Dermis blood vessel endothelial cell (primary cell): Measurements from ENCODE around the gene ULK3. TPM values are rescaled to one million over a fixed set of nuclear protein-coding genes. Genes with fewer than 3 reads are reported as not detected.

ENCODE experiments used
- DNase-seq: peaks from one replicate; pipeline ENCODE4 v3.0.0; 2010
- total RNA-seq: library from RNA; depleted of rRNA; stranded (reverse); fragments of >200 nt; gene quantifications from 2 replicates; pipeline ENCODE4 v1.2.3, GENCODE V29; 2014

Gene ULK3
- total RNA-seq, 1 donor from 2014 or later, result 39.3 TPM

GRCh38 chr15:74867466-74868038 lies 24.6 kb upstream of the ULK3 start:
- DNase-seq, result no peak

- DNase-seq, result peak; percentile 32
Observed at GRCh38 chr15:74866090-74866489, 23.1 kb upstream of the ULK3 start.

- no peak for DNase-seq
Observed at GRCh38 chr15:74865316-74865715, 22.4 kb upstream of the ULK3 start.

GRCh38 chr15:74864296-74864695 lies 21.3 kb upstream of the ULK3 start:
- DNase-seq, result no peak

- peak; percentile 44 for DNase-seq
Observed at GRCh38 chr15:74863239-74864056, 20.5 kb upstream of the ULK3 start.

- no peak for DNase-seq
Observed at GRCh38 chr15:74858369-74858740, 15.4 kb upstream of the ULK3 start.

- DNase-seq, result no peak
Observed at GRCh38 chr15:74857671-74858368, 14.9 kb upstream of the ULK3 start.

- no peak for DNase-seq
Observed at GRCh38 chr15:74857082-74857655, 14.2 kb upstream of the ULK3 start.

GRCh38 chr15:74856537-74856936 lies 13.6 kb upstream of the ULK3 start:
- DNase-seq, result no peak

GRCh38 chr15:74855857-74856256 lies 12.9 kb upstream of the ULK3 start:
- no peak for DNase-seq

GRCh38 chr15:74854453-74855022 lies 11.6 kb upstream of the ULK3 start:
- no peak for DNase-seq

- DNase-seq, result no peak
Observed at GRCh38 chr15:74851960-74852359, 9.0 kb upstream of the ULK3 start.

GRCh38 chr15:74850393-74850792 lies 7.4 kb upstream of the ULK3 start:
- no peak for DNase-seq

- no peak for DNase-seq
Observed at GRCh38 chr15:74847432-74847831, 4.5 kb upstream of the ULK3 start.

GRCh38 chr15:74845581-74845980 lies 2.6 kb upstream of the ULK3 start:
- DNase-seq, result no peak

GRCh38 chr15:74845208-74845568 lies 2.2 kb upstream of the ULK3 start:
- no peak for DNase-seq

- DNase-seq, result no peak
Observed at GRCh38 chr15:74844319-74845207, 1.6 kb upstream of the ULK3 start.

GRCh38 chr15:74843891-74844299 lies 939 bp upstream of the ULK3 start:
- no peak for DNase-seq

GRCh38 chr15:74843445-74843828 lies 481 bp upstream of the ULK3 start:
- no peak for DNase-seq

GRCh38 chr15:74841891-74842373 lies 1.0 kb downstream of the ULK3 start:
- no peak for DNase-seq

- no peak for DNase-seq
Observed at GRCh38 chr15:74840851-74841775, 1.8 kb downstream of the ULK3 start.
